ENCODE measurements around the gene MATK.
"Not testable (repeated sequence)": the region's sequence is repeated elsewhere in the genome, so short reads cannot be mapped to it uniquely, and the experiment has no call there.

MATK gene

DNA sequence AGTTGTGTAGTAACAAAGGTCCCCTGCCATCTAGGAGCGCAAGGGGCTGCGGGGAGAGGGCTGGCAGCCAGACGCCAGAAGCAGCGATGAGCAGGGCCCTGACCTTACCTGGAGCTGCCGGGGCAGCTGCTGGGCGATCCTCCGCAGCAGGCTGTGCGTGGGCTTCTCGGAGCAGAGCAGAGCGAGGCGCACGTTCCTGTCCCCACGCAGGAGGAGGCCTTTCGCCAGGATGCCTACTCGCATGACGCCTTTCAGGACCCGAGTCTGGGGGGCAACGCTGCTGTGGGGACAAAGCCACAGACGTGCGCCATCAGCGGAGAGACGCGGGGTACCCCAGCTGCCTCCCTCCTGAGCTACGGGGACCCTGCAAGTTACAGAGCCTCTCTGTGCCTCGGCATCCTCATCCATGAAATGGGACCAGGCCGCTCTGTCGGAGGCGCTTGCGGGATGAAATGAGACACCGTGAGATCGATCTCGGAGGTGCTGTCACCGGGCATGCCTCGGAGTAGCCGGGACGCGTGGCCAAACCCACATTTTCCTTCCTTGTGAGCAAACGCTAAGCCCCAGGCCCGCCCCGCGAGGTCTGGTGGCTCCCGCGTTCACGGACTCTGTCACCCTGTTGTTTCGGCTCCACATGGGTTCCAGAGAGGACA lies 30.5 kb upstream of the MATK start:
- DNase-seq (ENCODE audit: low spot score): no peak
- FAIRE-seq: no peak

DNA sequence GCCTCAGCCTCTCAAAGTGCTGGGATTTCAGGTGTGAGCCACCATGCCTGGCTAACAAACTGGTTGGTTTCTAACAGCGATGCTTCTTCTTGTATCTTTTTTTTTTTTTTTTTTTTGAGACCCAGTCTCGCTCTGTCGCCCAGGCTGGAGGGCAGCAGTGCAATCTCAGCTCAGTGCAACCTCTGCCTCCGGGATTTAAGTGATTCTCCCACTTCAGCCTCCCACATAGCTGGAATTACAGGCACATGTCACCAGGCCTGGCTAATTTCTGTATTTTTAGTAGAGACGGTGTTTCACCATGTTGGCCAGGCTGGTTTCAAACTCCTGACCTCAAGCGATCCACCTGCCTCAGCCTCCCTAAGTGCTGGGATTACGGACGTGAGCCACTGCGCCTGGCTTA lies 30.0 kb upstream of the MATK start:
- FAIRE-seq; DNase-seq (ENCODE audit: low spot score): not testable (repeated sequence)

DNA sequence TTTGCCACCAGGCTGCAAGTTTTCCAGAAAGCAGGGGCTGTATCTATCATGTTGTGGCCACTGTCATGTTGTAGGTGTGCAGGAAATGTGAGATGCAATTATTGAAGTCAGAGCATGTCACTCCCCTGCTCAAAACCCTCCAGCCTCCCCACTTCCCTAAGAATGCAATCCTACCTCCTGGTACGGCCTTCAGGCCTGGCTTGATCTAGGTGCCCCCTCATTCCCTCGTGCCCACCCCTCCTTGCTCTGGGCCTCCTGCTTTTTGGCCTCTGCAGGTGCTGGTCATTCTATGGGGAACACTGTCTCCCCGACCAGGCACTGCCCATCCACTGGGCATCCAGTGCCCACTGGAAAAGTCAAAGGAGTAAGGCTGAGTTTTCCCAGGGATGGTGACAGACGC lies 28.5 kb upstream of the MATK start:
- FAIRE-seq (no peak), DNase-seq (ENCODE audit: low spot score) (no peak)

DNA sequence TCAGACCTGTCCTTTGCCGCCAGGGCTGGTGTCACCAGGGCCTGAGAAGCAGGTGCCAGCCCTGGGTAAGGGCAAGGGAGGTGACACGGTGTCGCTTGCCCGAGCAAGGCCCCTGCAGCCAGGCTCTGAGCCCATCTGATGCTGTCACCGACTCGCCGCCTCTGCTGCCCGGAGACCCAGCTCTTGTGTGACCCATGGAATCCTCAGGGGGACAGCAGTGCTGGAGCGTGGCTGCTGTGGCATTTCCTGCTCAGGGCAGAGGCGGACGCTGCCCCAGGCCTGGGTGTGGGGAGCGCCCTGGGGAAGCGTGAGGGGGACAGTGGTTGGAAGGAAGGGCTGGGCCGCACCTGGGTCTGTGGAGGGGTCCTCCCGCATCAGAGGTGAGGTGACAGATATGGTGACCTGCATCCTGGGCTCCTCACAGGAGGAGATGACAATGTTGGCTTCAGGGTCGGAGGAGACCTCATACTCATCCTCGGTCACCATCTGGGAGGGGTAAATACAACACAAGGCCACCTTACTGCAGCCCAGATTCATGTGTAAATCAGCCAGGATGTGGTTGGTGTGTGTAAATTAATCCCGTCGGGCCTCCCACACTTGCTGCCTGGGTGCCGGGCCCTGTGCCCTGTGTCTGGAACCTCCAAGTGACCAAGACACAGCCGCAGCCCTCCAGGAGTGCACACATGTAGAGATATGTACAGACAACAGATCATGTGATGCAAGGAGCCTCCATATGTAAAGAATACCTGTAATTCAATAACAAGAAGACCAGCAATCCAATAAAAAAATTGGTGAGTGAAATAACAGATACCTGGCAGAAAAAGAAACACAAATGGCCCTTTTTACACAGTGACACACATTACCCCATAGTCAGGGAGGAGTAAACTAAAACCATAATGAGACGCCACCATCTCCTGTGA lies 27.6 kb upstream of the MATK start:
- FAIRE-seq (no peak), DNase-seq (ENCODE audit: low spot score) (no peak)

DNA sequence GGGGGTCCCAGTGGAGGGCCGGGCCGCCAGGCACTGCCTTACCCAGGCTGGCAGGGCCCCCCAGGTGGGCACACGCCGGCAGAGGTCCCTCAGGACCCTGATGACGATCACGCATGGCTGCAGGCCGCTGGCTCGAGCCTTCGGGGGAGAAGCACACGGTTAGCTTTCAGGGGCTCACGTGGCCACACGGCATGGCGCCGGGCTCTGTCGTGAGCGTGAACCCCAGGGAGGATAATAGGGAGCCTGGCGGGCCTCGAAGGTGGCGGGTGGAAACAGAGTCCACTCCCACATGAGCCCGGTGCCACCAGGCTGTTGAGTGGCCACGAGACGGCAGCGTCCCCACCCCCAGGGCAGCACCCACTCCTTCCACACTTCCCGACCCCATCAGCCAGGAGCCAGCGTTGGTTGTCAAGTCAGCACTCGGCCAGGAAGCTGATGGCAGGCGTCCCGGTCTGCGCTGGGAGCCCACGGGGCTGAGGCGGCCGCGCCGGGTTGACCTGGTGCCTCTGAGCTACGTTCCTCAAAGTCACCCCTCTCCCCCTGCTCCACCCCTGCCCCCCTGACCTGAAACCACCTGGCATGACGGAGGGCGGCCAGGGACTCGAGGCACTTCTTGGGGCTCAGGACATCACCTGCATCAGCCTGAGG lies 24.7 kb upstream of the MATK start:
- DNase-seq (ENCODE audit: low spot score): no peak
- no peak for FAIRE-seq

DNA sequence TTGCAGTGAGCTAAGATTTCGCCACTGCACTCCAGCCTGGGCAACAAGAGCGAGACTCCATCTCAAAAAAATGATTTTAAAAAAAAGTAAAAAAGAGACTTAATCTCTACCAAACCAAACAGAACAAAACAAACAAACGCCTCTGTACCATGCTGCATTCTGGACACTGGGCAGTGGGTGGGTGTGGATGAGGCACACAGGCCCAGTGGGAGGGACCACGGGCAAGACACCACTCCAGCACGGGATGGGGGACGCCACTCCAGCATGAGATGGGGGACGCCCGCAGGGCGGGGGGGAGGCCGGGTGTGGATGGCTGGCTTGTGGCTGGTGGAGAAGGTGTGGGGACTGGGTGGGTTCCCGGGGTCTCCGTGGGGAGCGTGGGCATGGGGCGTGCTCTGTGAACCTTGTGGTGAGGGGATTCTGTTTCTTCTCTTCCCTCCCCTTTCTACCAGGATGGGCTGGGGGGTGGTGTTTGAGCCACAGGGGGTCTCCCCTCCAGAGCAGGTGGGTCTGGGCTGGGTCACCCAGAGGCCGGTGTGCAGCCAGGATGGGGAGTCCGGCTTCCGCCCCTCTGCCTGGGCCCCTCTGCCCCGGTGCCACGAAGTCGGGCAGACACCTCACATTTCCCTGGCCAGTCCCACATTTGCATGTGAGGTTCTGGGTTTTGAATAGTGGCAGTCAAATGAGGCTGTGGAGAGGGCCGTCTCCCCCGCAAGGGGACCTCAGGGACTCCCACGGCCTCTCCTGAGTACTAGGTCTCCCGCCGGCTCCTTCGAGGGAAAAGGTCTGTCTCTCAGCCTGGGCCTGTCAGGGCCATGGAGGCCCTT lies 23.9 kb upstream of the MATK start:
- FAIRE-seq (no peak), DNase-seq (ENCODE audit: low spot score) (no peak)

DNA sequence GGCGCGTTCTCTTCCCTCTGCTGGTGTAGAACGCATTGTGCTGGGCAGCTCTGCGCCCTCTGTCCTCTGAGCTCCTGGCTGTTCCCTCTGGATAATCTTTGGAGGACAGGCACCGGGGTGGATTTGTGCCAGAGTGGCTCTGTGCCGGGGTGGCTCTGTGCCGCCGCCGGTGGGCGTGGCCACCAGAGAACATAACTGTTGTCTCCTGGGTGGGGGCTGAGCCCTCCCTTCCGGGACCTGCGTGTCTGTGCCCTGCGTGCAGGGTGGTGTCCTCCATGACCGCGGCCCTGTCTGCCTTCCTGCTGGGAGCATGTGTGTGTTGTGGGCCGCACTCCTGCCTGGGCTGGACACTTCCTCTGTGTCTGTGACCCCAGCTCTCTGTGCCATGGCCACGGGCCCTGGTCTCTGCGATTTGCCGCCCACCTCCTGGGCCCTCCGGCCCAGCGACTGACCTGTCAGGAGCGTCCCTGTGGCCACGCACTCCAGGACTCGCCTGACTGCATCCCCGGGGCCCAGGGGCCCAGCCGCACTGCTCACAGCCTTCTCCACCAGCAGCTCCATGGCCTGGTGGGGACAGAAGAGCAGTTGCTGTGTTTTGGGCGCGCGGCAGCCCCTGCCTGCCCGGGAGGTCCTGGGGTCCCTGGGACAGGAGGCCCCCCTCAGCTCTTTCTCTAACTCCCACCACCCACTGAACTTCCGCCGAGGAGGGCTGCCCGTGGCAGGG lies 22.4 kb upstream of the MATK start:
- FAIRE-seq: no peak
- no peak for DNase-seq (ENCODE audit: low spot score)

DNA sequence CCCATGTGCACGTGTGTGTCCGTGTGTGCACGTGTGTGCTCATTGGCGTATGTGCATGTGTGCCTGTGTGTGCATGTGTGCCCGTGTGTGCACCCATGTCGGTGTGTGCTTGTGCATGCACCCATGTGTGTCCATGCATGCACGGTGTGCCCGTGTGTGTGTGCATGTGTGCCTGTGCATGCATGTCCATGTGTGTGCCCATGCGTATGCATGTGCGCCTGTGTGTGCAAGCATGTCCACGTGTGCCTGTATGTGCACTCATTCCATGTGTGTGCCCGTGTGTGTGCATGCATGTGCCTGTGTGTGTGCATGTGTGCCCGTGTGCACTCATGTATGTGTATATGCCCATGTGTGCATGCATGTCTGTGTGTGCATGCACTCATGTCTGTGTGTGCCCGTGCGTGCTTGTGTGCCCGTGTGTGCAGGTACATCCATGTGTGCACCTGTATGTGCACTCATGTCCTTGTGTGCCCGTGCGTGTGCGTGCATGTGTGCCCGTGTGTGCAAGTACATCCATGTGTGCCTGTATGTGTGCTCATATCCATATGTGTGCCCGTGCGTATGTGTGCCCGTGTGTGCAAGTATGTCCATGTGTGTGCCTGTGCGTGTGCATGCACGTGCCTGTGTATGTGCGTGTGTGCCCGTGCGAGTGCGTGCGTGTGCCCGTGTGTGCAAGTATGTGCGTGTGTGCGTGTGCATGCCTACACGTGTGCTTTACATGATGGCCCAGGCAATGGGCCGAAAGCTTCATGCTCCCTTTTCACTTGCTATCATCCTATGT lies 21.6 kb upstream of the MATK start:
- DNase-seq (ENCODE audit: low spot score): no peak
- no peak for FAIRE-seq

DNA sequence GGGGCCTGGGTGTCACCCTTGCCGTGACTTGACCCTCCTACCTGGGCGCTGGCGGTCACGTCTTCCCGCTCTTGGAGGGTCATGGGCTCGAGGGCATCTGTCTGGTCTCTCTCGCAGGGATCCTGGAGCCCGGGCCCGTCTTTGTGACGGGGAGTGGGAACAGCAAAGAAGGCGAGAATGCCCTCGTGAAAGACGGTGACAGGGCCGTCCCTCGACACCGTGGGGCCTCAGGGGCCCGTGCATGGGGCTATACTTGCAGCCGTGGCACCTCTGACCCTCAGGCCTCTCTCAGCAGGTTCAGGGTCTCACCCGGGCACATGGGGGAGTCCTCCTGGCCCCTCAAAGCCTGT lies 20.9 kb upstream of the MATK start:
- FAIRE-seq (no peak), DNase-seq (ENCODE audit: low spot score) (no peak)

DNA sequence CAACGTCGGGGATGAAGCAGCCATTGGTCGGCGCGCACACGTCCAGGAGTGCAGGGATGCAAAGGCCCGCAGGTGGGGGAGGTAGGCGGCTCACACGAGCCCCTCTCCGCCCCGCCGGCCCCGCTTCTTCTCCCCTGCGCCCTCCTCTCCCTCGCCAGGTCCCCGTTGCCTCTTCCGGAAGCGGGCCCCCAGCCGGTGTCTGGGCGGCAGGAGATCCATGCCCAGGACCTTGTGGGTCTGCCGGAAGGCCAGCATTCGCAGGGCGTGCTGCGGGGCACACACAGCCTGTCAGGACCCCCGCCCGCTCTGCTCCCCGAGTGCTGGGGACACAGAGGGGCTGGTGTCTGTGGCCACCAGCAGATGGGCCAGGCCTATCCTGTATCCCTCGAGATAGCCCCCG lies 19.7 kb upstream of the MATK start:
- DNase-seq (ENCODE audit: low spot score) (no peak), FAIRE-seq (no peak)

DNA sequence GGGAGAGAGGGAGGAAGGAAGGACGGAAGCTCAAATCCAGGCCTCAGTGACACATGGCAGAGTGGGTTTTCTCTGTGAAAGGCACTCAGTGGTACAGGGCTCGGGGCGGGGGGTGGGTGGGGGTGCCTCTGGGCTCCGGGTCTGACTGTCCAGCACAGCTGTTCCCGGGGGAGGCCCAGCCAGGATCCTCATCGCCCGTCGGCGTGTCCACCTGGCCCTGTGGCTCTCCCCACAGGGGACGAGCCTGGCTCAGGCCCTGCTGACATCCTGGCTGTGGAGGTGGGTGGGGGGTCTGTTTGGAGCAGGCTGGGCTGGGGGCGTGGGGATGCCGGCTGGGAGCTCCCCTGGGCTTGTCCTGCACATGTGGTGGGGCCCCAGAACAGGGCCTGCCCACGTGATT lies 18.2 kb upstream of the MATK start:
- no peak for FAIRE-seq
- no peak for DNase-seq (ENCODE audit: low spot score)

DNA sequence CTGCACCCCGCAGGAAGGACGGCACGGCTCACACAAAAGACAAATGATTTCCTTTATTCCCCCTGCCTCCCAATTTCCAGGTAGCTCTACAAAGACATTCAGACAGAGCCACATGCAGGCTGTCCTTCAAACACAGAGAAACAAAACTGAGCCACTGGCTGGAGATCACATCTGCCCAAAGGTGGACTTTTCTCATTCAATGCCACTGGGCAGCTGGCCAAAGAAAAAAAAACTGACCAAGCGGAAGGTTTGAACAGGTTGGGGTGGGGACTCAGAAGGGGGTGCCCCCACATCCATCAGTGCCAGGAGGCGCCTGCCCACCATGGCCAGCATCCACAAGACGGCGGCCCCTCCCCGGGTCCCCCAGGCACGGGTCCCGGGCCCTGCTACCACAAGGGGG lies 17.8 kb upstream of the MATK start:
- FAIRE-seq: no peak

DNA sequence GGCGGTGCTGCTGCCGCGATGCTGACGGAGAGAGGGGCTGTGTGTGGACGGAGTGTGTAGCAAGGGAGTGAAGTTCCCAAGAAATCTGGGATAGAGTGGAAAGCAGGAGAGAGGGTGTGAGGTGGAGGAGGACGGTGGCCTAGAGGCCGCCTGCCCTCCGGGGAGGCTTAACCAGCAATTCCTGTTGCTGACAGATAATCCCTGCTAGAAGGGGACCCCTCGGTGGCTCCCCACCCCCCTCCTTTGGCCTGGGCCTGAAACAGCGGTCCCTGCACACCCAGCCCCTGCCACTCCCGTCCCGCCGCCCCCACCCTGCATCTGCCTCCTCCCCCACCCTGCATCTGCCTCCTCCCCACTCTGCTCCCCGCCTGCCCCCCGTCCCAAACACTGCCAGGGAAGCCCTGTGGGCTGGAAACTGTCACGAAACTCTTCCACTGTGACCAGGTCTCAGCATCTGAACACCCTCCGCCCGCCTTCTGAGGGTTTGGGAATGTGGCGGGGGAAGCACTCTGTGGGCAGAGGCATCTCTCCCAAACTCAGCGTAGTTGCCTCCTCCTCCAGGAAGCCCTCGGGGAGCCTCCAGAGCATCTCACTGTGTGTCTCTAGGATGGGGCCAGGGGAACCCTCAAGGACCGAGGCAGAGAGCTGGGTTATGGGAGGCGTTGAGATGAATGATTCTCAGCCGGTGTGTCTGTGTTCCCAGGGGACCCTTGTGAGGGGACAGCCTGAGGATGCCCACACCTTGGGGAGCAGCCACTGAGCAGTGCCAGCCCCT lies 17.1 kb upstream of the MATK start:
- no peak for DNase-seq (ENCODE audit: low spot score)
- FAIRE-seq: no peak

More for the DNA sequence above, 17.8 kb upstream of the MATK start:
- no peak for DNase-seq (ENCODE audit: low spot score)

DNA sequence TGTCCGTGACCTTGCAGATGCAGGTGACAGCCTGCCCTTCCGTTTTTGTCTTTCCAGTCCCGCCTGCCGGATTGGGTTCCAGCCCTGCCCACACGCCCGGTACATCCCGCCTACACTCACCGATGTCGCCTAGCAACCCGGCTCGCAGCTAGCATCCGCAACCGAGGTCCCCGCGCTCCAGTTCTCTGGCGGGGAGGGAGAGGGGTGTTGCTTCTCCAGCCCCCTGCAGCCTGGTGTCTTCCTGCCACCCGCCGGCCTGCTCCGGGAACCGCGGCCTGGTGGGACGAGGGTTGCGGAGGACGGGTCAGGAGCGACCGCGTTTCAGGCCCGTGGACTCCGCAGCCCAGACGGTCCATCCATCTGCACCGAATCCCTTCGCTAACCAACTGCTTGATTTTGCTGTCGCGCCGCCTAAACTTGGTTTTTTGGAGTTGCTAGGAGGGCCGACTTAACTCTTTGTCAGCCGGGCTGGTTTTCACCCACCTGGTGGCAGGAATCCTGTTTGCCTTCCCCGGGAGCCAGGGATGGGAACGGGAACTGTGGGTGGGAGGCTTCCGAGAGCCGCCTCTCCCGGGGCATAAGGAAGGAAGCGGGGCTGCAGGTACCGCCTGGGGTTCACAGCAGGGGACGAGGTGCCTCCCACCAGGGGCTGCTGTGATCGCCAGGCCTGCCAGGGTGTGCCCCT lies 15.4 kb upstream of the MATK start:
- FAIRE-seq (no peak), DNase-seq (ENCODE audit: low spot score) (no peak)

DNA sequence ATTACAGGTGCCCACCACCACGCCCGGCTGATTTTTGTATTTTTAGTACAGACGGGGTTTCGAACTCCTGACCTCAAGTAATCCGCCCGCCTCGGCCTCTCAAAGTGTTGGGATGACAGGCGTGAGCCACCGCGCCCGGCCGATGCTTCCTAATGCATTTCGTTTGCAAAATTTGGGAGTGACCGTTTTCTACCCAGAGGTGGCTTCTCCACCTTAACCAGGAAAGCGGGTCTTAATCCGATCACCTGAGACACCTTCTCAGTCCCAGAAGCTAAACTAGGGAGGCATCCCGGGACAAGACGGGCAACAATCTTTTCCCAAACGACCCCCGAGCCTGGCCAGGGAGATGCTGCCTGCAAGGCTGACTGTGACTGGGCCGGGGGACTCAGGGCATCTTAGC lies 14.8 kb upstream of the MATK start:
- FAIRE-seq: no peak

DNA sequence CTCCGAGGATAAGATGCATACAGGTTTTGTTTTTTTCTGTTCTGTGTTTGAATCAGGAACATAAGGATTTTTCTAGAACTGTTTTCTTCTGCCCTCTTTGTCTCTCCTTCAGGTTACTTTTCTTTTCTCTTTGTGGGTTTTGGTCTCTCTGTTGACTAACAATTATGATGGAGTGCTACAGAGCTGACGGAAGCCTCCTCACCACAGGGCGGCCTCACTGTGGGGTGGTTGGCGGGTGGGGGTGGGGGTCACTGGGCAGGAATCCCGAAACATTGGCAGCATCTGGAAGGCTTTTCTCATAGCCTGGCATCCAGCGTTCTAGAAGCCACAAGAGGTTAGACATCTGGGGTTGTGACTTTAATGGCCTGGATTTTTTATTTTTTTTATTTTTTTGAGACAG lies 12.0 kb upstream of the MATK start:
- FAIRE-seq (no peak), DNase-seq (ENCODE audit: low spot score) (no peak)

More for the DNA sequence above, 14.8 kb upstream of the MATK start:
- DNase-seq (ENCODE audit: low spot score): no peak

DNA sequence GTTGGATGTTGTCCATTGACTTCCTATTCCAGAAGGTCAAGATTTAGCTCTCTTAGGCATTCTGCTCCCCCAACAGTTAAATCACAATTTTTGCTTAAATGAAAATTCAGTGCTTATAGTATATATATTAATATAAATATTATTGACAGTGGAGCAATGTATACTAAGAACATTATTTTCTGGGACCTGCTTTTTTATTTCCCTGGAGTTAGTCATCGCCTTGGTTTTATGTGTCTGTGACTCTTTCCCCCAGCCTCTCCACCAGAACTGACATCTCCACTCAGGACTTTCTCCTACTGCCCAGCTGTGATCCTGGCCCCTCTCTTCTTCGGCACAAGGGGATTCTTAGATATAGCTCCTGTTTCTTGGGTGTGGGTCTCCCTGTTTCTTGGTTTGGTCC lies 10.2 kb upstream of the MATK start:
- FAIRE-seq (no peak), DNase-seq (ENCODE audit: low spot score) (no peak)

DNA sequence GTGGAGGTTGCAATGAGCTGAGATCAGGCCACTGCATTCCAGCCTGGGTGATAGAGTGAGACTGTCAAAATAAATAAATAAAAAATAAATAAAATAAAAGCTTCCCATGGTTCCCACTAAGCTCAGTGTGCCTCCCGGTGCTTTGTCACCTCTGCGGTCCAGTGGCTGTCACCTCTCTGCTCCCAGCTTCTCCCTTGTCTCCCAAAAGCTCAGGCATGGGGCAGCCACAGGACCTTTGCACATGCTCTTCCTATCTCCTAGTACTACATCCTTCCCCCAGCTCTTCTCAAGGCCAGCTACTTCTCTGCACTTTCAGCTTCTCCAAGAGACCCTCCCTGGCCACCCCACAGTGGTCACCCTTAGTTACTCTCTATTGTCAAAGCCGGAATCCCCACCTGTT lies 7.6 kb upstream of the MATK start:
- DNase-seq (ENCODE audit: low spot score): no peak
- no peak for FAIRE-seq

DNA sequence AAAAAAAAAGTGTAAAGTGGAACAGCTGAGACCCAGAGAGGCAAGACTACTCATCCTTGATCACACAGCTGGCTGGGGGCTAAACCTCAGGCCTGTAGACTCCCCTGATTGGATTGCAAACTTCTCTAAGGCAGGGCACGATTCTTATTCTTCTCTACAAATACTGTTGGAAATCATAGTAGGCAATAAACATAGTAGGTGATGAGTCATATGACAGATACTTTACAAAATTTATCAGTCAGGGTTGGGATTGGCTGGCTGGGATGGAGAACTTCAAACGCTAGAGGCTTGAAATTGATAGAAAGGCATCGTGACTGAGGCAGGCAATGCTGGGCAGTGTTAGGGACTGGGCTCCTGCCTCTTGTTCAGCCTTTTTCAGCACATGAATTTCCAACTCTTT lies 5.9 kb upstream of the MATK start:
- FAIRE-seq (no peak), DNase-seq (ENCODE audit: low spot score) (no peak)

All from RCC 7860 (cell line).